ENCODE data around the gene USF2. TPM values are rescaled to one million over a fixed set of nuclear protein-coding genes. Genes with fewer than 3 reads are reported as not detected.
A peak's percentile ranks its signal among the peaks of the same experiment; 100 is the strongest.

USF2 gene
- polyA plus RNA-seq, 10 donors = 94.8 to 113 (median 107) TPM

DNA sequence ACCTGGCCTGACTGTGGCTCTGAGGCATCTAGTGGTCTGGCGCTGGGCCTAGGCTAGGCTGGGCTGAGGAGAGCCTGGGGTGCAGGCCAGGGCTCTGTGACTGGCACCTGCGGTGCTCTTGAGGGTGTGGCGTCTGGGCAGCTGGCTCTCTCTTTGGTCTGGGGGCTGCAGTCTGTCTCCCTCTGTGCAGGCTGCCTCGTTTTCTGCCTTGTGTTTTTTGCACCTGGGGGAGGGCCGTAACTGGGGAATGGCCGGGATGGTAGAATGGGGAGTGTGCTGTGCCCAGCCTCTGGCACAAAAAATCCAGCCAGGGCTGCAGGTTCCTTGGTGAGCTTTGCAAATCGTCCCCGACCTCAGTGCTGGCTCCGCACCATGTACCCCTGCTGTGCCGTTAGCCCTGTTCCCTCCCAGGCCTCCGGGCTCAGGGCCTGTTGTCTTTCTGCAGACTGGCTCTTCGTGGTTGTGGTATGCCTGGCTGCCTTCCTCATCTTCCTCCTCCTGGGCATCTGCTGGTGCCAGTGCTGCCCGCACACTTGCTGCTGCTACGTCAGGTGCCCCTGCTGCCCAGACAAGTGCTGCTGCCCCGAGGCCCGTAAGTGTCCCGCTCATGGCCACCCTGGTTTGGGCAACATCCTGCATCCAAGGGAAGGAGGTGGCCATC, 6.5 kb upstream of the USF2 start:
- DNase-seq = no peak

DNA sequence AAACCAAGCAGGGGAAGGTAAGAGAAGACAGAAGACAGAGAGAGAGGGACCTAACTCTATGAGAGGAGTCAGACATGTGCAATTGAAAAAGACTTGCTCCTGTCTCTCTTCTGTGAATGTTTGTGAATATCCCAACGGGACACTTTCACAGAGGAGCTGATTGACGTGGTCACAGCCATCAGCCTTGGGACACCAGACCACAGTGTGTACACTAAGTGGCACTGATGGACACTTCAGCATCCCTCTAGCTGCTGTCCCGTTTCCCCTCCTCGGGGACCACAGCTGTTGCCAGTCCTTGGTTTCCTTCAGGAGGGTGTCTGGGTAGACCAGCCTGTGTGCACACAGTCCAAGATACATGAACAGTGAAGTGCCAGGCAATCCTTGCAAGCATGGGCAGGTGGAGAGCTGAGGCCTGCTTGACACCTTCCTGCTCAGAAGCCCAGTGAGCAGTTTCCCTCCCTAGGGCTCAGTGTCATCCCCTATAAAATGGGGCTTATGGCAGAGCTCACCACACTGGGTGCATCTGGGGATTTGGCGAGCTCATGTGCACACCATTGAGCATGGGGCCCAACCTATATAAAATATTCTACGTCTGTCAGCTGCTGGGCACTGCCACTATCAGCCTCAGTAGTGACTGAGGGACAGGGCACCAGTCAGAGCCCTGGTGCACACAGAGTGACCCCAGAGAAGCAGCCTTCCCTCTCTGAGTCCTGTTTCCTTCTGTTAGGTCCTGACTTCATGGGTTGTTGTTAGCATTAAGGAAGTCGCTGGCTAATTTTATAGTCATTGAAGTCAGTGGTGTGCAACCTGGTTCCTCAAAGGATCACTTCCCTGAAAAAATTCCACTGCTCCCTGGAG, 4.3 kb upstream of the USF2 start:
- DNase-seq = no peak

DNA sequence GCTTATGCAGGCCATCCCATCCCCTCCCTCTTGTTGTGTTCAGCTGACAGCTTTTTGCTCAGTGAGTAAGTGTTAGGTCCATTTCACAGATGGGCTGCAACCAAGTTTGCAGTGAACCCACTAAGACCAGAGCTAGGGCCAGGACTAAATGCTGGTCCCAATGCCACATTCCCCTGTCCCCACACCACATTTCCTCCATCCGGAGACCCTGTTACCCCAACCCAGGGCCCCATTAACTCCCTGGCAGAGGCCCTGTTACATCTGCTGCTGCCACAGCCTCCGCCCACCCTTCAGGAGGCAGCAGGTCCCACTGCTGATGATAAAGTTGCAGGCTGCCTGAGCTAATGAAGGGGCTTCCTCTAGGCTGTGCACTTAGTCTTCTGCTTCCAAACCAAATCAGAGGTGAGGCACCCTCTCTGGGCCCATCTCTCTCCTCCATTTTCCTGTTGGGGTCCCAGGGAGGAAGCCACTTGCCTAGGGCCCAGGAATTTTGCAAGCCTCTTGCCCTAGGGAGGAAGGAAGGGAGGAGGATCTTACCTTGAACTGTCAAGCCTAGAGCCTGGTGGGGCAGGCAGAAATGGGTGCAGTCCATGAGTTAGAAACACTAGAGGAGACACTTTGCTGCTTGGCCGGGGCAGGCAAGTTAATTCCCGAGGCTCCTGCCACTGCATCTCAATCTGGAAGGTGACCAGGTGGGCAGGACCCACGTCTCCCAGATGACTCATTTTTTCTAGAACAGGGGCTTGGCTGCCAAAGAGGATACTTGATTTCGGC, 3.4 kb upstream of the USF2 start:
- no peak for DNase-seq

DNA sequence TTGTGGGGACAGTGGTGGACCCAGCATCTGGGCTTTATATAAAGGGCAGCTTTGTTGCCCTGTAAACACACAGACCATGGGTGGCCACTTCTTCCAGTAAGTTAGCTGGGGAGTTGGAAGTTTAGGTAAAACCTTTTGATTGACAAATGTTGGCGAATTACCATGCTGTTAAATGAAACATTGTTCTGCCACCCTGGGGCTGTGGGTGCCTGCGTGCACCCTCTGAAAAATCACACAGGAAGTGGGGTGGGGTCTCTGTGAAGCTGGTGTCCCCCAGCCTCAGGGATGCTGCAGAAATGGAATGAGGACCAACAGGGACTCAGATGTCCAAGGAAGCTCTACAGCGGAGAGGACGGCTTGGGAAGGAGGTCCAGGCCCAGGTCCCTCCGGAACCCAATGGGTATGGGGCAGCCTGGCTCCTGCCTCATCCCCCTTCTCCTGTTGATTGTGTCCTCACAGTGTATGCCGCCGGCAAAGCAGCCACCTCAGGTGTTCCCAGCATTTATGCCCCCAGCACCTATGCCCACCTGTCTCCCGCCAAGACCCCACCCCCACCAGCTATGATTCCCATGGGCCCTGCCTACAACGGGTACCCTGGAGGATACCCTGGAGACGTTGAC, 2.8 kb upstream of the USF2 start:
- no peak for DNase-seq

DNA sequence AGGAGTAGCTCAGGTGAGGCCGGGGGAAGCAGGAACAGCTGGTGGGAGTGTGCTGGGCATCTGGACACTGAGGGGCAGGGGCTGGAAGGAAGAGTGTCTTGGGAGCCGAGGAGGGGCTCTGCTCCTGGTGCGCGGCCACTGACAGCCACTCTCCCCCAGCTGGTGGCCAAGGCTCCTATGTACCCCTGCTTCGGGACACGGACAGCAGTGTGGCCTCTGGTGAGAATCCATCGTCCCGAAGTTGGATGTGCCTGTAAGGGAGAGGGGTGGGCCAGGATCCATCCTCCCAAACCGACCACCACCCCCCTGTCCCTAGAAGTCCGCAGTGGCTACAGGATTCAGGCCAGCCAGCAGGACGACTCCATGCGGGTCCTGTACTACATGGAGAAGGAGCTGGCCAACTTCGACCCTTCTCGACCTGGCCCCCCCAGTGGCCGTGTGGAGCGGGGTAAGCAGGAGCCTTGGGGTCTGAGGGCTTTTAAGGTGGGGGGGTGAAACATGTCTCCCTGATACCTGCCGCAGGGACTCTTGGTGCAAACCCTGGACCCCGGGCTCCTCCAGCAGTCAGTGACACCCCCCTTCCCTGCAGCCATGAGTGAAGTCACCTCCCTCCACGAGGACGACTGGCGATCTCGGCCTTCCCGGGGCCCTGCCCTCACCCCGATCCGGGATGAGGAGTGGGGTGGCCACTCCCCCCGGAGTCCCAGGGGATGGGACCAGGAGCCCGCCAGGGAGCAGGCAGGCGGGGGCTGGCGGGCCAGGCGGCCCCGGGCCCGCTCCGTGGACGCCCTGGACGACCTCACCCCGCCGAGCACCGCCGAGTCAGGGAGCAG, 2.0 kb upstream of the USF2 start:
- no peak for DNase-seq

DNA sequence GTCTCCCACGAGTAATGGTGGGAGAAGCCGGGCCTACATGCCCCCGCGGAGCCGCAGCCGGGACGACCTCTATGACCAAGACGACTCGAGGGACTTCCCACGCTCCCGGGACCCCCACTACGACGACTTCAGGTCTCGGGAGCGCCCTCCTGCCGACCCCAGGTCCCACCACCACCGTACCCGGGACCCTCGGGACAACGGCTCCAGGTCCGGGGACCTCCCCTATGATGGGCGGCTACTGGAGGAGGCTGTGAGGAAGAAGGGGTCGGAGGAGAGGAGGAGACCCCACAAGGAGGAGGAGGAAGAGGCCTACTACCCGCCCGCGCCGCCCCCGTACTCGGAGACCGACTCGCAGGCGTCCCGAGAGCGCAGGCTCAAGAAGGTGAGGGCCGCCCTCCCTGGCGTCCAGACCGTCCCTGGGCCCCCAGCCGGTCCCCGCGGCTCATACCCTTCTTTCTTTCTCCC, 1.4 kb upstream of the USF2 start:
- DNase-seq = peak in 2 of 3 donors; percentile 24 to 64

DNA sequence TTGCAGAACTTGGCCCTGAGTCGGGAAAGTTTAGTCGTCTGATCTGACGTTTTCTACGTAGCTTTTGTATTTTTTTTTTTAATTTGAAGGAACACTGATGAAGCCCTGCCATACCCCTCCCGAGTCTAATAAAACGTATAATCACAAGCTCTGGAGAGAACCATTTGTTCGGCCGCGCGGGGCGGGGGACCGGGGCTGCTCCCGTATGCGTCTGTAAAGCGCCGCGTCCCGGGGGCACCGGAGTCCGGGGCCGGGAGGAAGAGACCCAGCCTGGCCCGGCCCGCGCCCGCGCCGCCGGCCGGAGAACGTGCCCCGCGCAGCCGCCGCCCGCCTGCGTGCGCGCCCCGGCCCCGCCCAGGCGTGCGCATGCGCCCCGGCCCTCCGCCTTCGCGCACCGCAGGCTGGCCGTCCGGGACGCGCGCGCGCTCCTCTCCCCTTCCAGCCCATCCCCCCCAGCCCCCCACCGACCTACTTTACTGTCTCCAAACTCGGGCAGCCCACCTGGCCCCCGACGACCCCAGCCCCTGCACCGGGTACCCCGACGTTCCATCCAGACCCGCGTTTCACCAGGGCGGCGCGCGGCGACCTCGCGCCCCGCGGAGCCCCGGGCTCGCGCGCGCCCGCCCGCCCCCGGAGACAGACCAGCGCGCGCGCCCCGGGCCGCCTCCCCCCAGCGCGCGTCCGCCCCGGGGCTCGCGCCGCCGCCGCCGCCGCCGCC, 785 bp upstream of the USF2 start:
- DNase-seq = peak; percentile 78 to 92 (median 87)

DNA sequence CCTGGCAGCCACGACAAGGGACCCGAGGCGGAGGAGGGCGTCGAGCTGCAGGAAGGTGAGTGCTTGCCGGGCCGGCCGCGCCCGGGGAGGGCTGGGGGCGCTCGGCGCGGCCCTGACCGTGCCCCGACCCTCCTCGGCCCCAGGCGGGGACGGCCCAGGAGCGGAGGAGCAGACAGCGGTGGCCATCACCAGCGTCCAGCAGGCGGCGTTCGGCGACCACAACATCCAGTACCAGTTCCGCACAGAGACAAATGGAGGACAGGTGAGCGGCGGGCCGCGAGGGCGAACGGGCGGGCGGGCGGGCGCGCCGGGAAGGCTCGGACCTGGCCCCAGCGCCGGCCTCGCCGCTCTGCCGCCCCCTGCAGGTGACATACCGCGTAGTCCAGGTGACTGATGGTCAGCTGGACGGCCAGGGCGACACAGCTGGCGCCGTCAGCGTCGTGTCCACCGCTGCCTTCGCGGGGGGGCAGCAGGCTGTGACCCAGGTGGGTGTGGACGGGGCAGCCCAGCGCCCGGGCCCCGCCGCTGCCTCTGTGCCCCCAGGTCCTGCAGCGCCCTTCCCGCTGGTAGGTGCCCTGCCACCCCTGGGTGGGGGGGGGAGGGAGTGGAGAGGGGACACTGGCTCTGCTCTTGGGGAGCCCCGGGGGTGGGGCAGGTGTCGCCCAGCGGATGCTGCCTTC, 816 bp downstream of the USF2 start:
- peak; percentile 69 to 95 (median 89) for DNase-seq

DNA sequence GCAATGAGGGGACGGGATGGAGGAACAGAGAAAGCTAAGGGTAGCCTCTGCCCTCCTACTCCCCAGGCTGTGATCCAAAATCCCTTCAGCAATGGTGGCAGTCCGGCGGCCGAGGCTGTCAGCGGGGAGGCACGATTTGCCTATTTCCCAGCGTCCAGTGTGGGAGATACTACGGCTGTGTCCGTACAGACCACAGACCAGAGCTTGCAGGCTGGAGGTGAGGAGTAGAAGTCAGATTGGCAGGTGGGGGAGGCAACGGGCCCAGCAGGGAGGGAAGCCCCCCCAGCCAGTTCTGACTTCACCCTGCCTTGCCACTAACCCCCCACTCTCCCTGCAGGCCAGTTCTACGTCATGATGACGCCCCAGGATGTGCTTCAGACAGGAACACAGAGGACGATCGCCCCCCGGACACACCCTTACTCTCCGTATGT, 1.6 kb downstream of the USF2 start:
- DNase-seq = no peak

DNA sequence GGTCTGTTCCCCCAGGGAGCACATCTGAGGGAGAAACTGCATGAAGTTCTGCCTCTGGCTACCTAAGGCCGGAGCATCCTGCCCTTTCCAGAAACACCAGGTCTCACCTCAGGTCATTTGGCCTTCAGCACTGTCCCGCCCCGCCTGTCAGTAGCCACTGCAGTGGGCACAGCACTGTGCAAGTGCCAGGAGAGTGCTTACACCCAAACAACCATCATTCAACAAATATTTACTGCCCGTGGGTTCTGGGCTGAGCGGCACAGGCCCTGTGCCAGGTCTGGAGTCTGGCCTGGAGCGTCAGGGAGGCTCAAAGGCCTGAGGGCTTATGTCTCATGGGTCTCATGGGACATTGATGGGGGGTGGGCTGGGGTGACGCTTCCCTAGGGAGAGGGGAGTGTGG, 2.8 kb downstream of the USF2 start:
- no peak for DNase-seq

DNA sequence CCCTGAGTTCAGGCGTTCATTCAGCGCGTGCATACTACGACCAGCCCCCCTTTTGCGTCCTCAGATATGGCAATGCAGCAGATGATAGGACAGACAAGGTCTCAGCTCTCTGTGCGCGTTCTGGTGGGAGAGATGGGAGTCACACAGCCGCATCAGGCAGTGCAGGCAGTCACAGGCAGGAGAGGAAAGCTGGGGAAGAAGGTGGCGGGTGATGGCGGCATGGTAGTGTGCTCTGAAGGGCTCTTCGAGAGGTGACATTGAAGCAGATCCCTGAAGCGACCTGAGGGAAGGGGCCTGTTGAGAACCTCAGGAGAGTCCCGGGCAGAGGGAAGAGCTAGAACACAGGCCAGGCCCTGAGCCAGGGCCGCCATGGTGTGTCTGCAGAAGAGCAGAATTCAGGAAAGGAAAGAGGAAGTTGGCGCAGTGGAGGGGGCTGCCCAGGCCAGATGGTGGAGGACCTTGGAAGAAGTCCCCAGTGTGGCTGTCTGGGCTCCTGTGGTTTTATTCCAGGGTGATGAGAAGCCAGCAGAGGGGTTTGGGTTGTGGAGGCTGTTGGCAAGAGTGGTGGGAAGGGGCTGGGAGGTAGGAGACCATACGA, 3.5 kb downstream of the USF2 start:
- DNase-seq = no peak

DNA sequence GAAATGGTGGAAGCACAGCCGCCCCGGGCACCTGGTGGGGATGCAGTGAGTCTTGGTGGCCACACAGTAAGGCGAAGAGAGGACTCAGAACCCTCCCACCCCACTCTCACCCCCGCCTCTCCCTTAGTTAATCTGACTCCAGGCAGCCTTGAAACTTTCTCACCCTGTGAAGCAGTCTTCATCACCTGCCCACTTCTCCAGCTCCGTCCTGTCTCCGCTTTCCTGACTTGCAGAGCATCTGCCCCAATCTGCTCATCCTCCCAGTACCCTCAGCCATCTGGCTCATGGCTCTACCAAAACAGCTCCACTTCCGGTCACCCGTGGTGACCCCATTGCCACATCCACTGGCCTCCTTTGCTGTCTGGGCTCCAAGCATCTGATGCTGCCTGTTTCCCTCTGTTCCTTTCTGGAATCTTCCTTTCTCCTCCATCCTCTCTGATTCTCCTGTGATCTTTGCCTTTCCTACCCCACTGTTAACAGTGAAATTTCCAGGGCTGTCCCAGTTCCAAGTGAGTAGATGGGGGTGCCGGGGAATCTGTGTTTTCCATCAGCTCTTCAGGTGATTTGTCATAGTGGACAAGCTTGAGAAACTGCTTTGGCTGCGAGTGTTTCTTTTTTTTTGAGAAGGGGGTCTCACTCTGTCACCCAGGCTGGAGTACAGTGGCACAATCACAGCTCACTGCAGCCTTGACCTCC, 4.3 kb downstream of the USF2 start:
- DNase-seq = no peak

DNA sequence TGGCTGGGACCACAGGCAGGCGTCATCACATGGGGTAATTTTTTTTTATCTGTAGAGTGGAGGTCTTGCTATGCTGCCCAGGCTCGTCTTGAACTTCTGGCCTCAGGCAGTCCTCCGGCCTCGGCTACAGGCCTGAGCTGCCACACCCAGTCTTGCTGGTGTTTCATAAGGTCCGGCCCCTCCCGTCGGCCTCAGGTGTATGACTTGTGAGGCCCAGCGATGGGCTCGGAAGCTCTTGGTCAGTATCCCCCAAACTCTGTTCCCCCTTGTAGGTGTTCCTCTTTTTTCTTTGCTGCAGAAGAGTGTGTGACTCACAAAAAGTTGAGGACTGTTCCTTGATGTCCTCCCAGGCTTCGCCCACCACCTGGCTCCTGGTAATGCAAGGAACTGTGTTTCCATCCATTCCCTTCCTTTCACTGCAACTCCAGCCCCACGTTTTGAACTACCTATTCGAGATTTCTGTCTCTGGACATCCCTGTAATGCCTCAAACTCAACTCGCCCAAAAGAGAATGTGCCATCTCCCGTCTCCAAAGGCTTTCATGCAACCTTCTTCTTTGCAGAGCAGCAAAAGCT, 5.0 kb downstream of the USF2 start:
- DNase-seq = no peak

DNA sequence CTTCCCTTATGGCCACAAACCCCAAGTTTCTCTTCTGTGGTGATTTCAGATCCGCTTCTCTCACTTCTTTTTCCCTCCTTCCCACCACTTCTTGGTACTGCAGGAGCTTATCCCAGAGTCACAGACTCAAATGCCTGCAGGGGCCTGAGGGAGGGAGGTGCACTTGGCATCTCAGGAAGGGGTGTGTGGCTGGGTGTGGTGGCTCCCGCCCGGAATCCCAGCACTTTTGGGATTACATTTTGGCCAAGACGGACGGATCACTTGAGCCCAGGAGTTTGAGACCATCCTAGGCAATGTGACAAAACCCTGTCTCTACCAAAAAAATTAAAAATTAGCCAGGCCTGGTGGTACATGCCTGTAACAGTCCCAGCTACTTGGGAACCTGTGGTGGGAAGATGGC, 5.6 kb downstream of the USF2 start:
- no peak for DNase-seq

DNA sequence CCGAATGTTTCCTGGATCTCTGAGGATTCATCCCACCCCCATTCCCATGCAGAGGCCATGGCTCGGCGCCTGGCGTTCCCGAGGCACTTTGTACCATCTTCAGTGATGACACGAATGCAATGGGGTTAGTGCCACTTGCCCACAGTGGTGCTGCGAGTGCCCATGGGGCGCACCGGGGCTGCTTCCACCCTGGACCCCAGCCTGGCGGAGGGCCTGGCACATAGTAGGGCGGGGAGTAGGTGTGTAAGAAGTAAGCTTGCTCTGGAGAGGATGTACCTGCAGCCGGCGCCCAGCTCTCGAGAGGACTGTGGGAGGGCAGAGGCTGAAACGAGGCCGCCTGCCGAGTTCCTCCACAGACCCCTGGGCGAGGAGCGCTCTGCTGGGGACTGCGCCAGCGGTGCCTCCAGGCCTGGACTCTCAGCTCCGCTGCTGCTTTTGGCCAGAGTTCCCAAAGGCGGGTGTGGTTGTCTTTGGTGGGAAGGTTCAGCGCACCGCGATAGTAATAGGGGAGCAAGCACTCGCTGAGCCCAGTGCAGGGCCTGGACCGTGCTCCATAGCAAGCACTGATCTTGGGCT, 8.0 kb downstream of the USF2 start:
- DNase-seq = no peak

DNA sequence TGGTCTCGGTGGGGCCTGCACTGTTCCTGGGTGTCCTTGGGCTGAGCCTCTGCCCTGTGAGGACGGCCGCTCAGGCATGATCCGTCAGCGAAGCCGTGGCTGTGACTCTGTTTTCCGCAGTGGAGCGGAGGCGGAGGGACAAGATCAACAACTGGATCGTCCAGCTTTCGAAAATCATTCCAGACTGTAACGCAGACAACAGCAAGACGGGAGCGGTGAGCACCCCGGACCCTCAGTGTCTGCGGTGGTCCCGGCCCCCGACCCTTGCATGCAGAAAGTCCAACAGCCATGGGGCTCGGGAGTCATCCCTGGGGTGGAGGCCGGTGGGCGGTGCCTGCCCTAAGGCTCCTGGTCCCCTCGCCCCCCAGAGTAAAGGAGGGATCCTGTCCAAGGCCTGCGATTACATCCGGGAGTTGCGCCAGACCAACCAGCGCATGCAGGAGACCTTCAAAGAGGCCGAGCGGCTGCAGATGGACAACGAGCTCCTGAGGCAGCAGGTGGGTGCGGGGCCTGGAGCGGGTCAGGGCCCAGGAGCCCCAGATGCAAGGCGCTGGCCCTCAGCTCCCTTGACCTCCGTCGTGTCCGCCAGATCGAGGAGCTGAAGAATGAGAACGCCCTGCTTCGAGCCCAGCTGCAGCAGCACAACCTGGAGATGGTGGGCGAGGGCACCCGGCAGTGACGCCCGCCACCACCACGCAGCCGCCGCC, 10.0 kb downstream of the USF2 start:
- no peak for DNase-seq

DNA sequence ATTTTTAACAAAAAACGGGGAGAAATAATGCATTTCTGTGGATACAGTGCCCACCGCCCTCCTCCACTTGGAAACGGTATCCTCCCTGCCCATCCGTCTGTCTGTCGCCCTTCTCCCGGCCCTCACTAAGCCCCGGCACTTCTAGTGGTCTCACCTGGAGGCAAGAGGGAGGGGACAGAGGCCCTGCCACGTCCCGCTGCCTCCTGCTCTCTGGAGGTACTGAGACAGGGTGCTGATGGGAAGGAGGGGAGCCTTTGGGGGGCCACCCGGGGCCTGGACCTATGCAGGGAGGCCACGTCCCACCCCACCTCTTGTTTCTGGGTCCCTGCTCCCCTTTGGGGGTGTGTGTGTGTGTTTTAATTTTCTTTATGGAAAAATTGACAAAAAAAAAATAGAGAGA, 10.6 kb downstream of the USF2 start:
- no peak for DNase-seq

Data from muscle of back (tissue), 11 donors.